HG03064 (cell line): ENCODE results near the gene TPCN2.

Experiments used
- ATAC-seq: cut with Tn5 transposase; IDR thresholded peaks from one replicate; pipeline ENCODE4 v1.9.1; 2021; ENCODE audit warnings: low read depth; ENCODE audit not compliant: unreplicated experiment

TPCN2 gene

DNA sequence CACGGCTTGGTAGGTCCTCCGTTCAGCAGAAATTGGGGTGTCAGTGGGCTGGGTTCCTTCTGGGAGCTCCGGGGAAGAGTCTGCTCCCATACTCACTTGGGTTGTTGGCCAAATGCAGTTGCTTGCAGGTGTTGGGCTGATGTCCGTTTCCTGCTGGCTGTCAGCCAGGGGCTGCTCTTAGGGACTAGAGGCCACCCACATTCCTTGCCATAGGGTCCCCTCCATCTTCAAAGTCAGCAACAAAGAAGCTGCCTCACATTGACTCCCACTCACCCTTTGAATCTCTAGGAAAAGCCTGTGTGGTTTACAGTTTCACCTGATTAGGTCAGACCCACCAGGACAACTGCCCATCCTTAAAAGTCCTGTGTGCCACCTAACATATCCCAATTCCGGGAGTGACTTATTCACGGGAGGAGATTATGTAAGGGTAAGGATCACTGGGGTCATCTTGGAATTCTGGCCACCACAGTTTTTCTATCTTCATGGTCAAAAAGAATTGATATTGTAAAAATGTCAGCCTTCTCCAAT lies 43.0 kb downstream of the TPCN2 start:
- ATAC-seq = no peak

DNA sequence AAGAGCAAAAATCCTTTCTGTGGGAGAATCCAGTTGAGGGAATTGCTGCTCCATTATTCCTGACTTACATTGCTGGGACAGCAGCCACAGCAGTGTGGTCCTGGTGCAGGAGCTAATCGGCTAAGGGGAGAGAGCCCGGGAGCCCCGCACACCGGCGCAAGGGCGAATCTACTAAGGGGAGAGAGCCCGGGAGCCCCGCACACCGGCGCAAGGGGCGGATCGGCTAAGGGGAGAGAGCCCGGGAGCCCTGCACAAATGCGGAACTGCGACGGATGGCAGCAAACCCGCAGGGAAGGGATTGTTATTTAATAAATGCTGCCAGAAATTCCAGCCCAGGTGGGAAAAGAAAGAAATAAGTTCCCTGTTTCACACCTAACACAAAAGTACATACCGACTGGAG lies 43.5 kb downstream of the TPCN2 start:
- no peak for ATAC-seq

DNA sequence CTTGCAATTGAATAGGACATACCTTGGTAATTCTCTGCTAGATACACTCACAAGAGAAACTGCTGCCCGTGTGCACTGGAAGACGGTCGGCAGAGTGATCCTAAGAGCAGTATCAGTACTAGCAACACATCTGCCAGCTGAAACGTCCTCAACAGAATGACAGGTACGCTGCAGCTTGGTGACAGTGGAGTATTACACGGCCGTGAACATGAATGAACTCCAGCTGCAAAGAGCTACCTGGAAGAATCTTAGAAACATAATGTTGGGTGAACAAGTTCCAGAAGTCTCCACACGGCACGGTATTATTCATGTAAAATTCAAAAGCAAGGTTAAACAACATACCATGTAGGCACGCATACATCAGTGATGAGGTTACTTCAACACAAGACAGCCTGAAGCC lies 44.4 kb downstream of the TPCN2 start:
- ATAC-seq = no peak

DNA sequence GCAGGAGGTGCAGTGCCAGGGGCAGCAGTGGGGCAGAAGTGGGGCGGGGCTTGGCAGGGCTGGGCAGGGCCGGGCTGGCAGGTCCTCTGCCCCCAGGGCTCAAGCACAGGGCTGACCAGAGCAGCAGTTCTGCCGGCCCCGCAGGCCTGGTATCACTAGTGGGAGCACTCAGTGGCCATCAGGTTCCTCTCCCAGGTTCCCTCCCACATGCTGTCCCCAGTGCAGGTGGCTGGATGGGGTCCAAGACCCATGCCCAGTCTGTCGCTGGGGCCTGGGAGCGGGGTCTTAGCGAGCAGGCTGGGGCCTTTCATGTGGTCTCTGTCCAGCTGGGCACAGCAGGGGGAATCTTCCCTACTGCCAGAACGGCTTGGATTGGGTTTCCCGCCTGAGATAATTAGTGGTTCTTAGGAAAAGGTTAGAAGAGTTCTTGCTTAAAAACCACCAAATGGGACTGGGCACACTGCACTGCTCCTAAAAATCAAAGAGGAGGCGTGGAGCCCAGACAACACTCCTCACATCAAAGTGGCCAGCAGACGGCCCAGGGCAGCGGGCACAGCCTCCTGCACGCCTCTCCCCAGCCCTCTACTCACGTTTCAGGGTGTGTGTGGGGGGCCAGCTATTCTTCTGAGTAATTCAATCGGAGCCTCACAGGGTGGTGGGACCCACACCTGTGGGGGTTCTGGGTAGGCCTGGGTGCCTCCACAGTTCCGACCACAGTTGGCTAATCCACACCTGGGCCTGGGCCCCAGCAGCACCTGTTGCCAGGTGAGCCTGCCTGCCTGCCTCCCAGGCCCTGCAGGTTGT lies 45.6 kb downstream of the TPCN2 start:
- no peak for ATAC-seq

DNA sequence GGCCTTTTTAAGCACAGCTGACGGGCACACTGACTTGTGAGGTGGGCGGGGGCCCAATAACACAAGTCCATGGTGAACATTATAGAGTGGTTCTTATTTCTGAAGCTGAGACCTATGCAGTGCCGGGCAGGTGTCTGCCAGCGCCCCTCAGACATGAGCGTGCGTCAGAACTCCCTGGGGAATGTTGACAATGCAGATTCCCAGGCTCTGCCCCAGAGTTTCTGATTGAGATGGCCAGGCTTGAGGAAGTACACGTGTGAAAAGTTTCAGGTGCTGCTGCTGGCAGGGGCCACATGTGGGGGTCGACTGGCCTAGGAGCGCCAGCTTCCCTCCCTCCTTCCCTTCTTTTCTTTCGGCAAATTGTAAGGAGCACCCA lies 46.2 kb downstream of the TPCN2 start:
- ATAC-seq = no peak

DNA sequence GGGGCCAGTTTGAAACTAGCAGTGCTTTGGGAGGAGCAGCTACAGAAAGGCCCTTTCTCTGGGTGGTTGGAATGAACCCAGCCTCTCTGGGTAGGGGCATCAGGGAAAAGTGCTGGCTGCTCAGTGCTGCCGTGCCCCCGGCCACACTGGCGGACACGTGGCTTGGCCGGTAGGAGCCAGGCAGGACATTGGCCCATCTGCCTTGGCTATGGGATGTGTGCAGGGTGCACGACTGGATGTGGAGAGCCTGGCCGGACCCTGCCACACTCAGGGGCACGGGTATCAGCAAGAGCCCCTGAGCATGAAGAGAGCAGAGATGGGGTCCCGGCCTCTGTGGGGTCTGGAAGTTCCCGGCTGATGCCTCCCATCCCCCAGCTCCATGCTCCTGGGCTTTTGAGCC lies 46.6 kb downstream of the TPCN2 start:
- ATAC-seq = no peak

DNA sequence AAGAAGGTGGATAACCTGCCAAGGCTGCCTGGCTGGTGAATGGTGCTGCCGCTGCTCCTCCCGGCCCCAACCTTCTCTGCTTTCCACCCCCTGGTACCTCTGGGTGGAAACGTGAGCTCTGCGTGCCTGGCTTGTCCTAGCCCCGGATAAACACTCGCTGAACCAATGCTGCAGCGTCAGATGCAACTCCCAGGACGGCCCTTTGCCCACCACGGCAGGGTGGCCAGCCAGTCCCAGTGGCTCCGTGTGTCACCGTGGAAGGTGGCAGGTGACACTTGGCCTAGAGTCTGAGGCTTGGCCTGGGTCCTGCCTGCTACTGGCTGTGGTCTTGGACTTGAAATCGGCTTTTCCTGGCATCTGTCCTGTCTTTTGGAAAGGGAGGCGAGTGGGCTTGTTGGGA lies 47.7 kb downstream of the TPCN2 start:
- ATAC-seq = no peak

DNA sequence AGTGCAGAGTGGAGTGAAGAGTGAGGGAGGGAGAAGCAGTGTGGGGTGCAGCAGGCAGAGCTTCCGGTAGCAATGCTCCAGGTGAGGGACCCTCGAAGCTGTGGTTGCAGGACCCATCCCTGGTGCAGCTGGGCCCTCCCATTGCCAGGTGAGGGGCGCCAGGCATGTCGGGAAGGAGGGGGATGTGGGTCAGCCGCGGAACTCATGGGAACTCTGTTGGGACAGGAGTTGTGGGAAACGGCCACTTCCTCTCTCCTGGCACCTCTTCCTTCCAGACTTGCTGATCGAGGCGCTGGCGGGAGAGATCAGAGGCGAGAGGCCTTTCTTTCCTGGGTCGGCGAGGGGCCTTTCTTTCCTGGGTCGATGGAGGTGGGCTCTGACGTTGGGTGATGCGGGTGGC lies 48.5 kb downstream of the TPCN2 start:
- ATAC-seq = no peak

DNA sequence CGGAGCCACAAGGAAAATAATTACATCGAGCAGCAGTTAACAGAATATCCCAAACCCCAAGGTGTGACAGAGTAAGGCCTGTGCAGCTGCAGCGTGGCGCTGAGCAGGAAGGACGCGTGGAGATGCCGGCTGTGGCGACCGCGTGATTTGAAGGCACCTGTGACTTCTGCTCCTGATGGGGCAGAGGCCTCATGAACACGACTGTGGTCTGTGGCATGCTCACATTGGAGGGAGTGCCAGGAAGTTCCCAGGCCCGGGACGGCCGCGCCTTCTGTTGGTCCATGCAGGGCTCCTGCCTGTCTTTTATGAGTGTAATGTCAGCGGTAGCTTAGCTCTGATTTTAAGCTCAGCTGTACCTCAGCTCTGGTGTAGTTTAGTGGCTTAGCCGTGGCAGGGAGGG lies 50.4 kb downstream of the TPCN2 start:
- ATAC-seq = no peak

DNA sequence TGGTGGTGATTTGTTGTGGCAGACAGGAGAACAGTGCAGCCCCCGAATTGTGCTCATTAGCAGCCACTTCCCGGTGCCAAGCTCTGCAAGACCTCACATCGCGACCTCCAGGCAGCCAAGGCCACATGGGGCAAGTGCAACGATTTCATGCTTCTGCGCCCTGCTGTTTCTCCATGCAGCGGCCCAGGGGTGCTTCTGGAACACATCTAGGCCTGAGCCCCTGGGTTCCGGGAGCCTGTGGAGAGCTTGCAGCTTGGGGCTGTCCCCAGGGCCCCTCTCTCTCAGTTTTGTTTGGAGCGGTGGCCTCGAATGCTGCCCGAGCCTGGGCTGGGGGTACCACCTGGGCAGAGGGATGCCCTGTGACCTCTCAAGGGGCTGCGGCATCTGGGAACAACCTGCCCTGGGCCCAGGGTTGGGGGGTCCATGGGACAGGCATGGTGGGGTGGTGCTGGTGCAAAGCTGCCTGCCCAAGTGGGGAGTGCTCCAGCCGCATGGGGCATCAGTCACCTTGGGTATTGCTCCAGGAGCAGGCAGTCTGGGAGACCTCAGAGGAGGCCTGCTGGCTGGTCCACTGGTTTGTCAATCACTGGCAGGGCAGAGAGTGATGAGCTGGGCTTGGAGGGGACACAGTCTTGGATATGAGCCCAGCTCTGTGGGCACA lies 51.9 kb downstream of the TPCN2 start:
- no peak for ATAC-seq

DNA sequence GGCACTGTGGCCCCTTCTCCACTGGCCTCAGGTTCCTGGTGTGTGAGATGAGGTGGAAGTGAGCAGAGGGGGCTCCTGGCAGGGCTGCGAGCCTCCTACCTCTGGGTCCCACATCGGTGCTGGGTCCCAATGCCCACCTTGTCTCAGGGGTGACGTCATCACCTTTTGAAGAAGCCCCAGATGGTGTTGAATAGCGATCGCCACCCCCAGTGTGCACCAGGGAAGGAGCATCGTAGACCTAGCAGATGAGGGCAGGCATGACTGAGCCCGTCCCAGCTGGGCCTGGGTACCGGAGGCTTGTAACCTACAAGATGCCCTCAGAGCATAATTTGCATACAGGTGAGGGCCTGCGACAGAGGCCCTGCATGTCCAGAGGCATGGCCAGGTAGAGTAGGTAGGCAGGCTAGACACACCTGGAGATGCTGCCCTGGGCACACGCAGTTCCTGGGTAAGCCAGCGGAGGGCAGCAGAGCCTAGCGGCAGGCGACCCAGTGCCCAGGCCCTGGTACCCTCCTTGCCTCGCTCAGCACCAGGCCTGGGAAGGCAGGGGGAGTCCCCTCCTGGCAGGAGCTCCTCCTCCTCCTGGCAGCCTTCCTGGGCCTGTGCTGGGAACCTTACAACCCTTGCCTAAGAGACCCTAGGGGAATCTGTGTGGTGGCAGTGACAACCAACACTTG lies 52.5 kb downstream of the TPCN2 start:
- ATAC-seq = no peak

DNA sequence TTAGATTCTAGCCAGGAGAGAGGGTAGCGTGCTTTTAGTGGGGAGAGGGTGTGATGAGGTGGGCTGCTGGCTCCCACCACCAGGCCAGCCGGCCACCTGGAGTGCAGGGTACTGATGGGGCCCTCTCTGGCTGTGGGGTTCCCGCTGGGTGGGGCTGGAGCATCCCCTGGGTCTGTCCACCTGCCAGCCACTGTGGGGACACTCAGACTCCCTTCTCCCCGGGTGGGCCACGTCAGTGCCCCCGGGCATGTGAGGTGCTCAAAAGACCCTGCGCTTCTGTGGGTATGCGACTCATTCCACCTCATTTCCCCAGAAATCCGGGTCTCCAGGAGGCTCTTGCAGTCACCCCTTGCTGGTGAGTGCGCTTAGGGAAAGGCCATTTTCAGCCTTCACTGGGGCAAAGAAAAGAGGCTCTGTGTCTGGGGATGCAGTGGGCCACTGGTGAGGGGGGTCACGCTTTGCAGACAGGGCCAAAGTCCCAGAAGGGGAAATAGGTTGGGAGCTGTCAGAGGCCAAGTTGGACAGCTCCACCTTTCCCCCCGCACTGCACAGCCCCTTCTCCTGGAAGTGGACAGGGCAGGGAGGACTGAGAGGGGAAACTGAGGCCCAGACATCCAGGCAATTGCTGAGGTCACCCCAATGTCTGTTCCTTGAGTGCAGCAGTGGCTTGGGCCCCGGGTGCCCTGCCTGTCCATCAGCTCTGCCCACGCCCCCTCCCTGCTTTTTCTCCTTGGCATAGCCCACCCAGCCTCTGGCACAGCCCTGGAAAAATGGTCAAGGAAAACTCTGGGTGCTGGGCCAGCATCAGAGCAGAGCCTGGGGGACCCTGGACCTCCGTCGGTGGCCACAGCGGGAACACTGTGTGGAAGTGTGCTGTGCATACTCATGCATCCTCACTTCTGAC lies 53.3 kb downstream of the TPCN2 start:
- ATAC-seq = no peak

DNA sequence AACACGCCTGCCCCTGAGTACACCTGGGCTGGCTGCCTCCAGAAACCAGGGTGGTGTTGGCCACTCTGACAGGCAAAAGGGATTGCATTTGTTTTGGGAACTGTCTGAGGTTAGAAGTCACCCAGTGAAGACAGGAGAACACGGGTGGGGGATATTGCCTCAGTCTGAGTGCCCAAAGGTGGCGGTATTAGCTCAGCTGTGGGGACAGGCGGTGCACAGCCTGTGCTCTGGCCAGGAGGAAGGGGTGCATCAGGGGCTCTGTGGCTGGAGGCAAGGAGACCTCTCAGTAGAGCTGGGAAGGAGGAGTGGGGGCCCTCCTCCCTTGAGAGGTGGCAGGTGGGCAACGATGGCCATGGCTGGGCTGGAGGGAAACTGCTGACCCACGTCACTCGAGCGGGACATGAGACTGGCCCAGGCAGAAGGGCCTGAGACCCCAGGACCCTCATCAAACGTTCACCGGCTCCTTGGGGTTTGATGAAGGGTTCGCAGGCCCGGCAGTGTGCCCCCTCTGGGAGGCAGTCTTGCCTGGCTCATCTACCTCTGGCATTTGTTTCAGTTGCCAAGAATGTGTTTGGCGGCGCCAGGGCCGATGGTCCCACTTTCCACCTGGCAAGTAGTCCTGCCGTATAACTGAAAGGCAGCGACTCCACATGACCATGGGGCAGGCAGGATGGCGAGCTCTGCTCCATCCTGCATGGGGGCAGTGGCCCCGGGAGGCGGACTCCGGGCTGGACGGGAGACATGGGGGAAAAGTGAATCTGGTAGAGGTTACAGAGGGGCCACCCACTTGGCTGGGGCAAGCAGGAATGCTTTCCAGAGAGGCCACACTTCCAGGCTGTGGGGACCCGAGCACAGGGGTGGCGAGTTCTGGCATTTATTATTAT lies 54.2 kb downstream of the TPCN2 start:
- no peak for ATAC-seq

DNA sequence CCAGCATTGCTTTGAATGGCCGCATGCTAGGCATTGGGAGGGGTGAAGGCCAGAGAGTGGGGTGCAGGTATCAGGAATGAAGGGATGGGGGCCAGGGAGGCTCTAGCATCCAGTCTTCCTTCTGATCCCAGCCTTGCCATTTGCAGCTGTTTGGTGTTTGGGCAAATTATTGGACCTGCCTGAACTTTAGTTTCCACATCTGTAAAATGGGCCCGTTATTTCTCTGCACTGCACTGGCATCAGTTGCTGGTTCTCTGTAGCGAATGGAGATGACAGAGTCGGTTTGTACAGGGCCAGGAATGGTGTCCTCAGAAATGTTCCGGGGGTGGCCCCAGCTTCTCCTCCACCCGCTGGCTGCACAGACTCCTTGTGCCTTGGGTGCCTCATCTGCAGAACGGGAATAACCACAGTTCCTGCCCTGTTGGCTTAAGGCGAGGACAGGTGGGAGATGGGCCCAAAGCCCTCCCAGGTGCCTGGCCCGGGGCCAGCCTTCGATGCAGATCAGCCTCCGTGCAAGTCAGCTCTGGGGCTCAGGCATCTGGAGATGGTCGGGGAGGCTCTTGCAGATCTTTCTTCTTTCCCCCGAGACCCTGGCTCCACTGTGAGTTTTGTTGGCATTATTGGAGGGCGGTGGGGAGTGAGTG lies 55.6 kb downstream of the TPCN2 start:
- no peak for ATAC-seq

DNA sequence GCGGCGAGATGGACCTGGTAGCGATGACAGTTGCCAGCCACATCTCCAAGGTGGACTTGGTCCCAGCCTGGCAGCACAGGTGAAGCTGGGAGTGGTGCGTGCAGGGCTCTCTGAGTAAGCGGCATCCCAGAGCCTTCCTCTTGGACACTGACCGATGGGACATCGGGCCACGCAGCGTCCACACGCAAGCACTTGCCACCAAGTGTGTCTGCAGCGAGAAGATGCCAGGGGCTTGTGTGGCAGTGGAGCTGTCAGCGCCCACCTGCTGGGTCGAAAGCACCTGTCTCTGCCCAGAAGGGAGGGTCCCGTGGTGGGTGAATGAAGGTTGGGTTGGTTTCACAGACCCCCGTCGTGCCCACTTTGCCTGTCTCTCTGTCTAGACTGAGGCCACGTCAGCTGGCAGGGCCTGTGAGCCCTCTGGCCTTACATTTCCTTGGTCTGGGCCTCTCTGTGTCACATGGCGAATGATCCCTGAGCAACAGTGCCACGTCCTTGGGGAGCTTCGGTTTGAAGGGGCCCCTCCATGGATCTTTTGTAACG lies 56.2 kb downstream of the TPCN2 start:
- no peak for ATAC-seq

DNA sequence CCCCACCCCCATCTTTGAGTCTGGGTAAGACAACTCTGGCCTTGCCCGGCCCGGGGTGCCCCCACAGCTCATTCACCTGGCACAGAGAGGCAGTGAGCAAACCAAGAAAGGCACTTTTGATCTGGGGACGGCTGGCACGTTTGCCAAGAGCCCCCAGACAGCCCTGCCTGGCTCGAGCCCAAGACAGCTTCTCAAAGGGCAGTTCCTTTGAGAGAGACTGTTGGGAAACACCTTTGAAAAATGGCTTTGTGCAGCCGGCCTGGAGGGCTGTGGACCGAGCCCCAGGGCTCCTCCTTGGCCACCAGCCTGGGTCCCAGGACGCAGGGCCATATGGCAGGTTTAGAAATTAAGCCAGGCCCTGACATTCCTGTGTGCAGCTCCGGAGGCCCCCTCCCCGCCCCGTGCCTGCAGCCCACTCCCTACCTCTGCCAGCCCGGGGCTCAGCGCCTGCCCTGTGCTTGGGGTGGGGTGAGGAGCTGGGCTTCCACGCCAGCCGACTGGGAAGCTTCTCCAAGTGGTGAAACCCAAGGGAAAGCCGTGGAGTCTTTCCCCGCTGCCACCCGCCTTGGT lies 56.8 kb downstream of the TPCN2 start:
- no peak for ATAC-seq

DNA sequence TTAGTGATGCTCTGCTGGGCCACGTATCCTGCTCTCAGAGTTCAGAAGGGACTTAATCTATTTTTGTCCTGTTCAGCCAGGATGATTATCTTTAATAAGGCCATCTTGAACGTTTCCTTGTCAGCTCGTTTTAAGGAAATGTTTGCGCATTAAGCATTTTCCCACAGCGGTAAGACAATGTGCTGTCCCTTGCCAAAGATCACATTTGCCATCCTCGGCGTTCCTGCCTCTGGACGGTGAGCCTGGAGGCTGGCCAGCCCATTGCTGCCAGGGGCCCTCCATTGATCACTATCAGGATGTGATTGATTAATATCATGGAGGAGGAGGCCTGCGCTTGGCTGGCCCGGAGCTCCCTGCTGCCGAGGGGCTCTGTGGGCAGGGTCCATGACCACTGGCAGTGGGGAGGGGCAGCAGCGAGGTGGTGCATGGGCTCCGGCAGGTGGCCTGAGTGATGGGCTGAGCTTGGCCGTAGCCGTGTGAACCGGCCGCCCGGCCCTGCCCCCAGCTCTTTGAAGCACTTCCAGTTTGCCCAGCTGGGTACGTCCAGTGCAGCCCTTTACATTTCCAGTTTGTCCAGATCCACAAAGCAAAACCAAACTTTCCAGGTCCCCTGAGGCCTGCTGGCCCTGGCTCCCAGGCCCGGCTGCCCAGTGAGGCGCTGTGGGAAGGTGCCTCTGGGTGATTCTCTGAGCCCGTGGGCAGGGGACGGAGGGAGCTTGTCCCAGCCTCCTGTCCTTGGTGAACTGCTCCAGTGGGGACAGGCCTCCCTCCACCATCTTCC lies 57.5 kb downstream of the TPCN2 start:
- no peak for ATAC-seq

DNA sequence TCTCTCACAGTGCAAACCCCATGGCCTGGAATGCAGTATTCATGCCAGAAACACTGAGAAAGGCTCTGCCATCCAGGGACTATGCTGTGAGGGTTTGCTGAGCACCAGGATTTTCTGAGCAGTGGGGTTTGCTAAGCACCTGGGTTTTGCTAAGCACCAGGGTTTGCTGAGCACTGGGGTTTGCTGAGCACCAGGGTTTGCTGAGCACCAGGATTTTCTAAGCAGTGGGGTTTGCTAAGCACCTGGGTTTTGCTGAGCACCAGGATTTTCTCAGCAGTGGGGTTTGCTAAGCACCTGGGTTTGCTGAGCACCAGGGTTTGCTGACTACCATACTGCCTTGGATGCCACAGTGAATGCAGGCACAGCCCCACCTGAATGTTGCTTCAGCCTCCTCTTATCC lies 58.7 kb downstream of the TPCN2 start:
- no peak for ATAC-seq
